NK-92 treated with Interleukin-12 subunit alpha and Interleukin-12 subunit beta, amount 100 ng/mL, for 24 hours (cell line): ENCODE data around the gene ZNF772.
"Not testable (repeated sequence)": the region's sequence is repeated elsewhere in the genome, so short reads cannot be mapped to it uniquely, and the experiment has no call there.

ENCODE experiments used
- DNase-seq: peaks from one replicate; lab custom pipeline; 2025; lab: John Stamatoyannopoulos, UW

ZNF772 gene

GRCh38 chr19:57477191-57478008, at the start of gene ZNF772:
ZNF772 (minus strand) TSS chr19:57477566; CDS start chr19:57477309, 257 bp downstream.
- peak; percentile 66 for DNase-seq

GRCh38 chr19:57518021-57518420, 40.7 kb upstream of the ZNF772 start:
- not testable (repeated sequence) for DNase-seq

- no peak for DNase-seq
Measured at GRCh38 chr19:57515255-57515654, 37.9 kb upstream of the ZNF772 start.

GRCh38 chr19:57512845-57513244, 35.5 kb upstream of the ZNF772 start:
- no peak for DNase-seq

GRCh38 chr19:57511484-57511883, 34.1 kb upstream of the ZNF772 start:
- DNase-seq: no peak

- no peak for DNase-seq
Measured at GRCh38 chr19:57506163-57506562, 28.8 kb upstream of the ZNF772 start.

GRCh38 chr19:57500400-57500799, 23.0 kb upstream of the ZNF772 start:
- not testable (repeated sequence) for DNase-seq

- DNase-seq: peak; percentile 91
Measured at GRCh38 chr19:57499680-57500395, 22.5 kb upstream of the ZNF772 start, which contains the start of gene ZNF773. ZNF773 (plus strand) TSS chr19:57499938; CDS start chr19:57500081, 143 bp downstream.

GRCh38 chr19:57499332-57499679, 21.9 kb upstream of the ZNF772 start:
- not testable (repeated sequence) for DNase-seq

GRCh38 chr19:57488299-57488644, 10.9 kb upstream of the ZNF772 start:
- not testable (repeated sequence) for DNase-seq

- peak; percentile 87 for DNase-seq
Measured at GRCh38 chr19:57487477-57488298, 10.3 kb upstream of the ZNF772 start, which contains the start of gene ZNF419. ZNF419 (plus strand) TSS chr19:57487750; CDS start chr19:57487951, 201 bp downstream.

- no peak for DNase-seq
Measured at GRCh38 chr19:57473646-57474045, 3.7 kb downstream of the ZNF772 start.

GRCh38 chr19:57466489-57466888, 10.9 kb downstream of the ZNF772 start:
- DNase-seq: no peak

- no peak for DNase-seq
Measured at GRCh38 chr19:57465680-57466381, 11.5 kb downstream of the ZNF772 start.

GRCh38 chr19:57452307-57452706, 25.1 kb downstream of the ZNF772 start:
- DNase-seq: no peak

- DNase-seq: no peak
Measured at GRCh38 chr19:57443121-57443696, 34.2 kb downstream of the ZNF772 start.

- no peak for DNase-seq
Measured at GRCh38 chr19:57441979-57442752, 35.2 kb downstream of the ZNF772 start.

- no peak for DNase-seq
Measured at GRCh38 chr19:57438925-57439324, 38.4 kb downstream of the ZNF772 start.

- DNase-seq: no peak
Measured at GRCh38 chr19:57437931-57438330, 39.4 kb downstream of the ZNF772 start.

- DNase-seq: no peak
Measured at GRCh38 chr19:57436417-57436816, 40.9 kb downstream of the ZNF772 start.
